Thyroid gland (tissue), 4 donors: ENCODE results near the gene PDGFC. TPM values are rescaled to one million over a fixed set of nuclear protein-coding genes. Genes with fewer than 3 reads are reported as not detected.
A peak's percentile ranks its signal among the peaks of the same experiment; 100 is the strongest.

Experiments
- DNase-seq, 2 donors: peaks; one replicate each; pipeline ENCODE4 v3.0.0-alpha.2; 2019
- H3K27ac ChIP-seq, 3 donors: fragments of 200-600 bp; sonication (generic); 1 replicate in 2 of 3; 2 replicates in 1 of 3; pipeline ENCODE4 v1.5.1; 2016 to 2019; ENCODE audit warnings: mild to moderate bottlenecking in 1 of 3, moderate library complexity in 1 of 3
- H3K27me3 ChIP-seq: fragments of 200-600 bp; sonication (generic); one replicate; pipeline ENCODE4 v1.5.1; 2019
- H3K36me3 ChIP-seq, 2 donors: fragments of 200-600 bp; sonication (generic); one replicate each; pipeline ENCODE4 v1.5.1; 2016 to 2019
- H3K4me1 ChIP-seq, 2 donors: fragments of 200-600 bp; sonication (generic); one replicate each; pipeline ENCODE4 v1.5.1; 2017 to 2019
- H3K4me3 ChIP-seq, 3 donors: fragments of 200-600 bp; sonication (generic); replicated peaks in 1 of 3; 1 replicate in 2 of 3; 2 replicates in 1 of 3; pipeline ENCODE4 v1.5.1; 2016; ENCODE audit warnings: mild to moderate bottlenecking in 1 of 3
- H3K9me3 ChIP-seq: fragments of 200-600 bp; sonication (generic); one replicate; pipeline ENCODE4 v1.5.1; 2017
- POLR2A ChIP-seq, 2 donors: fragments of 450-650 bp; IDR thresholded peaks; one replicate each; pipeline ENCODE4 v1.6.1; 2017; ENCODE audit warnings: antibody characterized with exemption in 2 of 2, mild to moderate bottlenecking in 2 of 2, moderate library complexity in 1 of 2
- WGBS, 2 donors: methylation state at CpG; one replicate each; pipeline ENCODE4 v1.1.5; 2017; 5-methylcytosine and 5-hydroxymethylcytosine counted together
- intact Hi-C: fragments of 100-400 bp; cut with DNase I; formaldehyde crosslinking; loops from one replicate; pipeline ENCODE4 v1.15.1; 2023
- total RNA-seq, 4 donors: library from RNA; depleted of rRNA; stranded (reverse); fragments of >200 nt; gene quantifications; one replicate each; pipeline ENCODE4 v1.2.3, GENCODE V29; 2016
- TF ChIP-seq, protein P1 (sequence below), 6 experiments: fragments of 200-600 bp in 3 of 6; fragments of 450-650 bp in 3 of 6; sonication (generic) in 3 of 6; IDR thresholded peaks; one replicate each; pipeline ENCODE4 v1.5.1; 2016 to 2019; ENCODE audit warnings: antibody characterized with exemption in 6 of 6, mild to moderate bottlenecking in 2 of 6, inconsistent platforms in 1 of 6, moderate library complexity in 1 of 6

The PDGFC gene
- total RNA-seq, 4 donors from 2014 or later, result 28.9 to 34.6 (median 29.9) TPM

DNA sequence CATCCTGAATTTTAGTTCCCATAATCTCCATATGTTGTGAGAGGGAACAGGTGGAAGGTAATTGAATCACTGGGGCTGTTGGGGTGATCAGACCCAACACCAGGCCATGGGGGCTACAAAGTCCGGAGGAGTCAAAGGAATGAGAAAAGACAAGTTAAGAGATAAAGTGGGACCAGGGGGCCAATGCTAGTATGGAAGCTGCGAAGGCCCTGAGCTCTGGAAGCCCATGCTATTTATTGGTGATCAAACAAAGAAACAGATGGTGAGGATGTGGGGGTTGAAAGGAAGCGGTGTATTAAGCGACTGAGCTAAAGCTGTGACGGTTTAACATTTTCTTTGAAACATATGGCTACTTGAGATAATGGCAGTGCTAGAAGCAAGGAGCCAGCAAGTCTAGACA is 132.8 kb downstream of the PDGFC start:
- H3K27ac ChIP-seq, result no peak overlapping the region
- 91 to 93% methylated on average over 5 of the region's 5 CpGs for WGBS, 2 donors
- no peaks in the 10 kb centered on the region for H3K4me1 ChIP-seq
- no peaks in the 10 kb centered on the region for H3K27me3 ChIP-seq
- no peaks in the 10 kb centered on the region for H3K9me3 ChIP-seq
- no peak for DNase-seq
- TF ChIP-seq, protein P1, sequence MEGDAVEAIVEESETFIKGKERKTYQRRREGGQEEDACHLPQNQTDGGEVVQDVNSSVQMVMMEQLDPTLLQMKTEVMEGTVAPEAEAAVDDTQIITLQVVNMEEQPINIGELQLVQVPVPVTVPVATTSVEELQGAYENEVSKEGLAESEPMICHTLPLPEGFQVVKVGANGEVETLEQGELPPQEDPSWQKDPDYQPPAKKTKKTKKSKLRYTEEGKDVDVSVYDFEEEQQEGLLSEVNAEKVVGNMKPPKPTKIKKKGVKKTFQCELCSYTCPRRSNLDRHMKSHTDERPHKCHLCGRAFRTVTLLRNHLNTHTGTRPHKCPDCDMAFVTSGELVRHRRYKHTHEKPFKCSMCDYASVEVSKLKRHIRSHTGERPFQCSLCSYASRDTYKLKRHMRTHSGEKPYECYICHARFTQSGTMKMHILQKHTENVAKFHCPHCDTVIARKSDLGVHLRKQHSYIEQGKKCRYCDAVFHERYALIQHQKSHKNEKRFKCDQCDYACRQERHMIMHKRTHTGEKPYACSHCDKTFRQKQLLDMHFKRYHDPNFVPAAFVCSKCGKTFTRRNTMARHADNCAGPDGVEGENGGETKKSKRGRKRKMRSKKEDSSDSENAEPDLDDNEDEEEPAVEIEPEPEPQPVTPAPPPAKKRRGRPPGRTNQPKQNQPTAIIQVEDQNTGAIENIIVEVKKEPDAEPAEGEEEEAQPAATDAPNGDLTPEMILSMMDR (IDR thresholded peaks at IDR 0.05), result no peak
- no peak for TF ChIP-seq POLR2A (IDR thresholded peaks at IDR 0.05)
- intact Hi-C loops, result no loop called here
- no peak overlapping the region for H3K4me3 ChIP-seq
- no peaks in the 10 kb centered on the region for H3K36me3 ChIP-seq

DNA sequence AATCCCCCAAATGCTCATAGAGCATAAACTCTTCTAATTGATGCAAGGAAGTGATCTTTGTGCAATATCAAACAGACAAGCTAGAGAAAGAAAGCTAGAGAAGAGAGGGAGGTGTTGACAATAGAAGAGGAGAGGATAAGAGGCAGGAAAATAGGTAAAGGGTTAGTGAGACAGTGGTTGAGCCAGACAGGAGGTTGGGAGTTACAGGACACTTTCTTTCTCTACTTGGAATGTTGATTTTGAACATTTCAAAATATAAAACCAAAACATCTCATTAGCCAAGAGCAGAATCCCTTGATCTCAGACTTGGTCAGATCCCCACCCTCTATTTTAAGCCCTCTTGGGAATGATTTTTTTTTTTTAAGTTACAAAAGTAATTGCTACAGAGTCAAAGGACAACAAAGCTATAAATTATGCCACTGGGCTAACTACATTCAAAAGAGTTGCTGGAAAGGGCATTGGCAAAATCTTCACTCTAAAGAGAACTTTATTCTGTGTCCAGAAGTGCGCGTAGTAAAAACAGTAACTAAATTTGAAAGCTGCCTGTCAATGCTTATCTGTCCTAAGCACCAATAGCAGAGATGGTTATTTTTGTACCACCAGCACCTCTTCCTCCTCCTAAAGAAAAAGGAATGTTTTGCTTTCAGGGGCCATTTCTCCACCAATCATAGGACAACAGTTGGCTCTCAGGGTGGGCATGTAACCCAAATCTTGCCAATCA is 133.8 kb downstream of the PDGFC start:
- Histone ChIP-seq H3K27ac (no peak overlapping the region), H3K4me3 (no peak overlapping the region), H3K27me3 (no peaks in the 10 kb centered on the region), H3K9me3 (no peaks in the 10 kb centered on the region), H3K4me1 (no peaks in the 10 kb centered on the region), H3K36me3 (no peaks in the 10 kb centered on the region)
- WGBS, 2 donors, result 89 to 98% methylated on average over 2 of the region's 2 CpGs
- DNase-seq, result no peak
- TF ChIP-seq POLR2A (IDR thresholded peaks at IDR 0.05), result no peak
- TF ChIP-seq, protein P1 (IDR thresholded peaks at IDR 0.05), result no peak
- intact Hi-C loops, result no loop called here

DNA sequence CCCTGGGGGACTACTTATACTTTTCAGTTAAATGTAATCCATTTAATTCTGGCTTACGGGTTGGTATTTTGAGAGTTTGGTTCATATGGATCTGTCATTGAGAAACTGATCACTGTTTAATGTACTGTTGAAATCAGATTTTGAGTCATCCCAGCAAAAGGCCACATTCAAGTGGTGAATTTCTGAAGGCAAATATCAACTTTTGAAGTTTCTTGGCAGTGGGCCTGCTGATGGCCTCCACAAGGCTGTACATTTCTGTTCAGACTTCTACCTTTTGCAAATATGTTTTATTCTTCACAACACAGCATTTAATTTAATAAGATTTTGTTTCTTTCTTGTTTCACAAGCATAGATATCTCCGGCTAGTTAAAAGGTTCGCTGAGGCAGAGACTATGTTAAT is 138.7 kb downstream of the PDGFC start:
- no peak for TF ChIP-seq POLR2A (IDR thresholded peaks at IDR 0.05)
- TF ChIP-seq, protein P1 (IDR thresholded peaks at IDR 0.05), result no peak
- Histone ChIP-seq H3K9me3 (no peaks in the 10 kb centered on the region), H3K36me3 (no peaks in the 10 kb centered on the region), H3K4me1 (no peaks in the 10 kb centered on the region), H3K27me3 (no peaks in the 10 kb centered on the region), H3K27ac (no peak overlapping the region), H3K4me3 (no peak overlapping the region)
- intact Hi-C loops, result no loop called here
- 96 to 98% methylated on average over 3 of the region's 3 CpGs for WGBS, 2 donors
- no peak for DNase-seq

DNA sequence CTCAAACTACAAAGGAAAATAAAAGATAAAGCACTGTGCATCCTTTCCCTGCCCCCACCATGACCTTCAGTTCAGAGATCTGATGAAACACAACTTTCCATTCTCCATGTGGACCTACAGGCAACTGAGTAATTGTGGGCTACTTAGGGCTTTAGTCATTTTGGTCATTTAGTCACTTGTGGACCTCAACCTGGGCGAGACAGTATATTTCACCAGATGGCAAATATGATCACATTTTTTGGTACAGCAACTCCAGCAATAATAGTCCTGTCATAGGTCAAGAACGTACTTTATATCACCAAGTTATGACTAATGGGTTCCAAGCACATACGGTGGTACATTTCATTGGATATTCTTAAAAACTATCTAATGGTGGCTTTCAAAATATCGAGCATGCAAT is 141.2 kb downstream of the PDGFC start:
- H3K4me3 ChIP-seq, result no peak overlapping the region
- no peak for DNase-seq
- no peaks in the 10 kb centered on the region for H3K36me3 ChIP-seq
- WGBS, 2 donors, result 94 to 96% methylated on average over 4 of the region's 4 CpGs
- H3K9me3 ChIP-seq, result no peaks in the 10 kb centered on the region
- intact Hi-C loops, result no loop called here
- H3K27me3 ChIP-seq, result no peaks in the 10 kb centered on the region
- H3K27ac ChIP-seq, result no peak overlapping the region
- TF ChIP-seq POLR2A (IDR thresholded peaks at IDR 0.05), result no peak
- TF ChIP-seq, protein P1 (IDR thresholded peaks at IDR 0.05), result no peak
- H3K4me1 ChIP-seq, result no peaks in the 10 kb centered on the region

DNA sequence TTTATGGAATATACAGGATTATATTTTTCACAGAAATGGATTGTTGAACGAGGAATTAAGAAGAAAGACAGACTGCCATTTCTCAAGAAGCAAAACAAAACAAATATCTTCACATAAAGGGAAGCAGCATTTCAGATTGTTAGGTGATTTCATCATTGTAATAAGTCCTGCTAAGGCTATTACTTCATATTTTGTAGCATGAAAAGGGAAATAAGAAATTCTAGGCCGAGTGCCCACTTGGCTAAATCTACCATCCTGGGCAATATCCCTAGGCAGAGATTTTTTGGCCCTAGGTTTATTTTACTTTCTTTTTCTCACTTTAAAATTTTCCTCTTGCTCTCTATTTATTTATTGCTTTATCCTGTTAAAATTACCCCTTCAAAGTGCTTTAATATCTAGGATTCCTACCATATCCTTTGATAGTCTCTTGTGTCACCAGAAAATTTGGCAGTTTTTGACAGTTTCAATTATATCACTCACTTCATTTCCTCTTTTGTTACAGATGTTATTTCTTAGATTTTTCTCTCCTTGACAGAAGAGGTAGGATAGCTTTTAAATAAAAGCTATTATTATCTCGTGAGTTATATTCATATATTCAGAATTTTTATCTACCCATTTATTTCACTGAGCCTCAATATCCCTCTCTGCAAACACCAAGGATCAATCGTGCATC is 142.3 kb downstream of the PDGFC start:
- no peak for TF ChIP-seq POLR2A (IDR thresholded peaks at IDR 0.05)
- TF ChIP-seq, protein P1 (IDR thresholded peaks at IDR 0.05), result no peak
- Histone ChIP-seq H3K4me1 (no peaks in the 10 kb centered on the region), H3K27me3 (no peaks in the 10 kb centered on the region), H3K36me3 (no peaks in the 10 kb centered on the region), H3K4me3 (no peak overlapping the region), H3K9me3 (no peaks in the 10 kb centered on the region), H3K27ac (peak overlapping the region in 1 of 3 donors; percentile 26)
- intact Hi-C loops, result no loop called here
- WGBS, 2 donors, result 63 to 77% methylated on average over 4 of the region's 4 CpGs
- peak in 1 of 2 donors; percentile 17 for DNase-seq
